WERI-Rb-1 (cell line): ENCODE data around the gene GRIK2.

Experiments
- DNase-seq: peaks from one replicate; pipeline ENCODE4 v3.0.0-alpha.2; 2020
- H3K27ac ChIP-seq: fragments of 250-450 bp; sonication (Bioruptor Pico); 2 replicates; pipeline ENCODE4 v1.5.1; 2020; ENCODE audit warnings: mild to moderate bottlenecking, moderate library complexity
- H3K27me3 ChIP-seq: fragments of 250-450 bp; sonication (Bioruptor Pico); 2 replicates; pipeline ENCODE4 v1.5.1; 2021; ENCODE audit warnings: mild to moderate bottlenecking, low read depth, moderate library complexity; ENCODE audit not compliant: insufficient read depth, severe bottlenecking
- H3K36me3 ChIP-seq: fragments of 250-450 bp; sonication (Bioruptor Pico); 2 replicates; pipeline ENCODE4 v1.5.1; 2020; ENCODE audit warnings: mild to moderate bottlenecking, moderate library complexity
- H3K4me3 ChIP-seq: 2 replicates; pipeline ENCODE4 v1.5.1; 2011; ENCODE audit warnings: low read depth, mild to moderate bottlenecking, control low read depth, low read length
- H3K9me3 ChIP-seq: fragments of 250-450 bp; sonication (Bioruptor Pico); 2 replicates; pipeline ENCODE4 v1.5.1; 2021; ENCODE audit warnings: mild to moderate bottlenecking, moderate library complexity; ENCODE audit not compliant: severe bottlenecking
- TF ChIP-seq, protein P1 (sequence below): IDR thresholded peaks from 2 replicates; pipeline ENCODE4 v1.5.1; 2011; ENCODE audit warnings: low read depth, mild to moderate bottlenecking, control low read depth, inconsistent platforms, low read length

The GRIK2 gene

DNA sequence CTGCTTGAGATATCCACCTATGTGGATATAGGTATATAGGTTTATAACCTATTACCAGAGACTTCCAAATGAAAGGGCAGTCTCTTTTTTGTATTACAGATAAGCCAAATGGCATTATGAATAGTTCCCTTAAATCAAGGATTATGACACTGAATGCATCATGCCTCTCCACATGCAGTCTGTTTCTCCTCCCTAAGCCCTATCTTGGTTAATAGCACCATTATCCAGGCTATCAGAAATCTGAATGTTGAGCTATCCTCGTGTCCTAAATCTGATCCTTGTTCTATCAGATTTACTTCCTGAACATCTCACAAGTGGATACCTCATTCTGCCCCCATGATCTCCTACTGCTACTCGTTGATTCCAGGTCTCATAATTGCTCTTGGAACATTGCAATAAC, 138.0 kb downstream of the GRIK2 start:
- no peak overlapping the region for H3K27ac ChIP-seq
- H3K27me3 ChIP-seq = no peaks in the 10 kb centered on the region
- no peaks in the 10 kb centered on the region for H3K9me3 ChIP-seq
- DNase-seq = no peak
- no peaks in the 10 kb centered on the region for H3K36me3 ChIP-seq
- H3K4me3 ChIP-seq = no peak overlapping the region
- TF ChIP-seq, protein P1, sequence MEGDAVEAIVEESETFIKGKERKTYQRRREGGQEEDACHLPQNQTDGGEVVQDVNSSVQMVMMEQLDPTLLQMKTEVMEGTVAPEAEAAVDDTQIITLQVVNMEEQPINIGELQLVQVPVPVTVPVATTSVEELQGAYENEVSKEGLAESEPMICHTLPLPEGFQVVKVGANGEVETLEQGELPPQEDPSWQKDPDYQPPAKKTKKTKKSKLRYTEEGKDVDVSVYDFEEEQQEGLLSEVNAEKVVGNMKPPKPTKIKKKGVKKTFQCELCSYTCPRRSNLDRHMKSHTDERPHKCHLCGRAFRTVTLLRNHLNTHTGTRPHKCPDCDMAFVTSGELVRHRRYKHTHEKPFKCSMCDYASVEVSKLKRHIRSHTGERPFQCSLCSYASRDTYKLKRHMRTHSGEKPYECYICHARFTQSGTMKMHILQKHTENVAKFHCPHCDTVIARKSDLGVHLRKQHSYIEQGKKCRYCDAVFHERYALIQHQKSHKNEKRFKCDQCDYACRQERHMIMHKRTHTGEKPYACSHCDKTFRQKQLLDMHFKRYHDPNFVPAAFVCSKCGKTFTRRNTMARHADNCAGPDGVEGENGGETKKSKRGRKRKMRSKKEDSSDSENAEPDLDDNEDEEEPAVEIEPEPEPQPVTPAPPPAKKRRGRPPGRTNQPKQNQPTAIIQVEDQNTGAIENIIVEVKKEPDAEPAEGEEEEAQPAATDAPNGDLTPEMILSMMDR = no peak

- DNase-seq = no peak
- TF ChIP-seq, protein P1 = no peak
- H3K27me3 ChIP-seq = no peaks in the 10 kb centered on the region
- H3K36me3 ChIP-seq = no peaks in the 10 kb centered on the region
- no peaks in the 10 kb centered on the region for H3K9me3 ChIP-seq
- H3K4me3 ChIP-seq = no peak overlapping the region
- H3K27ac ChIP-seq = no peak overlapping the region
Measured at GRCh38 chr6:101534386-101534785, 140.9 kb downstream of the GRIK2 start.

- Histone ChIP-seq H3K27ac (no peak overlapping the region), H3K9me3 (no peaks in the 10 kb centered on the region), H3K4me3 (no peak overlapping the region), H3K36me3 (no peaks in the 10 kb centered on the region), H3K27me3 (no peaks in the 10 kb centered on the region)
- DNase-seq = no peak
- TF ChIP-seq, protein P1 = no peak
Measured at GRCh38 chr6:101534821-101535220, 141.3 kb downstream of the GRIK2 start.

- no peak overlapping the region for H3K4me3 ChIP-seq
- no peak for DNase-seq
- H3K27me3 ChIP-seq = no peaks in the 10 kb centered on the region
- H3K9me3 ChIP-seq = no peaks in the 10 kb centered on the region
- no peak overlapping the region for H3K27ac ChIP-seq
- TF ChIP-seq, protein P1 = no peak
- no peaks in the 10 kb centered on the region for H3K36me3 ChIP-seq
Measured at GRCh38 chr6:101537753-101538316, 144.3 kb downstream of the GRIK2 start.

- no peaks in the 10 kb centered on the region for H3K27me3 ChIP-seq
- no peaks in the 10 kb centered on the region for H3K9me3 ChIP-seq
- H3K36me3 ChIP-seq = no peaks in the 10 kb centered on the region
- no peak for DNase-seq
- no peak overlapping the region for H3K27ac ChIP-seq
- H3K4me3 ChIP-seq = no peak overlapping the region
- TF ChIP-seq, protein P1 = no peak
Measured at GRCh38 chr6:101539510-101540245, 146.2 kb downstream of the GRIK2 start.
